MM.1S (cell line): ENCODE data around the gene UHRF1.

Source experiments
- DNase-seq: peaks from one replicate; pipeline ENCODE4 v3.0.0-alpha.2; 2015
- H2AFZ ChIP-seq: fragments of 300-600 bp; sonication (generic); 2 replicates; pipeline ENCODE4 v1.6.0; 2016; ENCODE audit warnings: antibody characterized with exemption, low read length
- H3F3A ChIP-seq: fragments of 300-600 bp; sonication (generic); 2 replicates; pipeline ENCODE4 v1.6.1; 2016; ENCODE audit warnings: mild to moderate bottlenecking, antibody characterized with exemption, low read length, moderate library complexity, mixed read lengths; ENCODE audit not compliant: insufficient read depth
- H3K27ac ChIP-seq: fragments of 300-600 bp; sonication (generic); 2 replicates; pipeline ENCODE4 v1.5.1; 2016; ENCODE audit warnings: mild to moderate bottlenecking, low read length
- H3K27me3 ChIP-seq: fragments of 300-600 bp; sonication (generic); replicated peaks from 2 replicates; pipeline ENCODE4 v1.6.0; 2016; ENCODE audit warnings: low read length; ENCODE audit not compliant: insufficient read depth
- H3K36me3 ChIP-seq: fragments of 300-600 bp; sonication (generic); replicated peaks from 2 replicates; pipeline ENCODE4 v1.6.1; 2016; ENCODE audit warnings: mild to moderate bottlenecking, low read length, mixed read lengths; ENCODE audit not compliant: insufficient read depth
- H3K4me1 ChIP-seq: fragments of 300-600 bp; sonication (generic); 2 replicates; pipeline ENCODE4 v1.6.1; 2016; ENCODE audit warnings: low read length, mixed read lengths
- H3K4me2 ChIP-seq: fragments of 300-600 bp; sonication (generic); 2 replicates; pipeline ENCODE4 v1.6.0; 2016; ENCODE audit warnings: low read depth, low read length
- H3K4me3 ChIP-seq: fragments of 300-600 bp; sonication (generic); 2 replicates; pipeline ENCODE4 v1.5.1; 2016; ENCODE audit warnings: low read length, mixed read lengths
- H3K79me2 ChIP-seq: fragments of 300-600 bp; sonication (generic); 2 replicates; pipeline ENCODE4 v1.6.1; 2016; ENCODE audit warnings: mixed run types, low read length, mixed read lengths
- H3K9ac ChIP-seq: fragments of 300-600 bp; sonication (generic); 2 replicates; pipeline ENCODE4 v1.6.1; 2016; ENCODE audit warnings: low read length, mixed read lengths
- H3K9me2 ChIP-seq: fragments of 300-600 bp; sonication (generic); replicated peaks from 2 replicates; pipeline ENCODE4 v1.6.1; 2016; ENCODE audit warnings: mild to moderate bottlenecking, low read length, mixed read lengths; ENCODE audit not compliant: insufficient read depth
- H3K9me3 ChIP-seq: fragments of 300-600 bp; sonication (generic); replicated peaks from 2 replicates; pipeline ENCODE4 v1.6.1; 2016; ENCODE audit warnings: mild to moderate bottlenecking, low read length, mixed read lengths; ENCODE audit not compliant: insufficient read depth
- H4K20me1 ChIP-seq: fragments of 300-600 bp; sonication (generic); 2 replicates; pipeline ENCODE4 v1.6.1; 2016; ENCODE audit warnings: mild to moderate bottlenecking, low read length, moderate library complexity, mixed read lengths; ENCODE audit not compliant: insufficient read depth
- CTCF ChIP-seq: fragments of 300-600 bp; sonication (generic); IDR thresholded peaks from 2 replicates; pipeline ENCODE4 v1.5.1; 2016; ENCODE audit warnings: antibody characterized with exemption, low read length, mixed read lengths
- EZH2 ChIP-seq: fragments of 300-600 bp; sonication (generic); optimal IDR thresholded peaks from 2 replicates; pipeline ENCODE3; 2017; ENCODE audit warnings: low read depth, mild to moderate bottlenecking, antibody characterized with exemption, low read length, mixed read lengths
- EZH2phosphoT487 ChIP-seq: fragments of 300-600 bp; sonication (generic); IDR thresholded peaks from 2 replicates; pipeline ENCODE4 v1.6.1; 2018; ENCODE audit warnings: antibody characterized with exemption, low read length

Gene UHRF1

GRCh38 chr19:4969292-4969771 lies 60.0 kb downstream of the UHRF1 start:
- H3F3A ChIP-seq = peaks cover 14% of the 10 kb centered on the region
- H3K79me2 ChIP-seq = peaks cover 47% of the 10 kb centered on the region
- peak overlapping the region; percentile 67; the same call in 1 of the 2 replicates for H3K9ac ChIP-seq

GRCh38 chr19:4969772-4970531 lies 60.7 kb downstream of the UHRF1 start:
- peaks cover 22% of the 10 kb centered on the region for H4K20me1 ChIP-seq
- H3K9ac ChIP-seq = peak overlapping the region; percentile 67; the same call in 1 of the 2 replicates
- no peaks in the 10 kb centered on the region for H3K27me3 ChIP-seq
- H3K4me3 ChIP-seq = peak overlapping the region; percentile 68
- DNase-seq = peak; percentile 26
- H3K9me2 ChIP-seq = no peaks in the 10 kb centered on the region
- peaks cover 53% of the 10 kb centered on the region for H3K79me2 ChIP-seq
- TF ChIP-seq CTCF (no peak), EZH2phosphoT487 (no peak), EZH2 (no peak)
- H3K9me3 ChIP-seq = no peaks in the 10 kb centered on the region
- no peak overlapping the region for H2AFZ ChIP-seq
- H3K4me1 ChIP-seq = peaks cover 4% of the 10 kb centered on the region; the same call in 1 of the 2 replicates
- peak overlapping the region; percentile 92 for H3K4me2 ChIP-seq
- peaks cover 14% of the 10 kb centered on the region for H3F3A ChIP-seq
- no peaks in the 10 kb centered on the region for H3K36me3 ChIP-seq
- H3K27ac ChIP-seq = no peak overlapping the region

More at GRCh38 chr19:4969292-4969771, 60.0 kb downstream of the UHRF1 start:
- no peaks in the 10 kb centered on the region for H3K9me2 ChIP-seq
- peaks cover 22% of the 10 kb centered on the region for H4K20me1 ChIP-seq
- no peaks in the 10 kb centered on the region for H3K36me3 ChIP-seq
- H2AFZ ChIP-seq = no peak overlapping the region
- H3K27me3 ChIP-seq = no peaks in the 10 kb centered on the region
- no peak for TF ChIP-seq CTCF
- no peak for TF ChIP-seq EZH2
- no peak for TF ChIP-seq EZH2phosphoT487
- no peak overlapping the region for H3K27ac ChIP-seq
- no peak for DNase-seq
- H3K4me2 ChIP-seq = peak overlapping the region; percentile 92
- no peaks in the 10 kb centered on the region for H3K9me3 ChIP-seq
- peak overlapping the region; percentile 68 for H3K4me3 ChIP-seq
- peaks cover 4% of the 10 kb centered on the region; the same call in 1 of the 2 replicates for H3K4me1 ChIP-seq

- Histone ChIP-seq H3K4me1 (peaks cover 4% of the 10 kb centered on the region; the same call in 1 of the 2 replicates), H4K20me1 (peaks cover 22% of the 10 kb centered on the region), H3K9me3 (no peaks in the 10 kb centered on the region), H3K4me3 (peak overlapping the region; percentile 68), H3K27ac (no peak overlapping the region), H3K9me2 (no peaks in the 10 kb centered on the region), H2AFZ (no peak overlapping the region), H3K79me2 (peaks cover 62% of the 10 kb centered on the region), H3K27me3 (no peaks in the 10 kb centered on the region), H3K36me3 (no peaks in the 10 kb centered on the region), H3K4me2 (peak overlapping the region; percentile 92), H3K9ac (peak overlapping the region; percentile 67; the same call in 1 of the 2 replicates), H3F3A (peaks cover 14% of the 10 kb centered on the region)
- TF ChIP-seq CTCF = no peak
- TF ChIP-seq EZH2 = no peak
- no peak for TF ChIP-seq EZH2phosphoT487
- DNase-seq = peak; percentile 34
Observed at GRCh38 chr19:4970558-4971423, 61.5 kb downstream of the UHRF1 start.
